ENCODE data around the gene BRD4. TPM values are rescaled to one million over a fixed set of nuclear protein-coding genes. Genes with fewer than 3 reads are reported as not detected.
A peak's percentile ranks its signal among the peaks of the same experiment; 100 is the strongest.

BRD4 gene
- total RNA-seq, 4 donors from 2014 or later: 64.8 to 83.2 (median 73.9) TPM

- H3K36me3 ChIP-seq: peaks cover 0 to 64% of the 10 kb centered on the region in 2 donors
- DNase-seq (no peak), ATAC-seq (no peak)
- H3K27ac ChIP-seq: peak overlapping the region; percentile 53 to 63 (median 58)
- no peaks in the 10 kb centered on the region for H3K9me3 ChIP-seq
- TF ChIP-seq CTCF (IDR thresholded peaks at IDR 0.05 in 4 of 5, conservative IDR thresholded peaks at IDR 0.05 in 1 of 5) (no peak), POLR2A (IDR thresholded peaks at IDR 0.05) (no peak)
- intact Hi-C loops (cut with DNase I; ENCODE audit: low total_unique reads) (no loop called here), in situ Hi-C loops (cut with MboI; ENCODE audit: low sequenced_read_pairs in 4 of 4) (no loop called here)
- H3K4me3 ChIP-seq: no peak overlapping the region
- H3K4me1 ChIP-seq: peaks cover 0 to 6% of the 10 kb centered on the region in 2 donors
- H3K27me3 ChIP-seq: no peaks in the 10 kb centered on the region
These were observed 92.9 kb downstream of the BRD4 start for GRCh38 chr19:15239337-15239949.

GRCh38 chr19:15238639-15239155, 93.6 kb downstream of the BRD4 start:
- no peak for TF ChIP-seq CTCF (IDR thresholded peaks at IDR 0.05 in 4 of 5, conservative IDR thresholded peaks at IDR 0.05 in 1 of 5)
- no peak for TF ChIP-seq POLR2A (IDR thresholded peaks at IDR 0.05)
- ATAC-seq (no peak), DNase-seq (no peak)
- Histone ChIP-seq H3K4me3 (no peak overlapping the region), H3K9me3 (no peaks in the 10 kb centered on the region), H3K27me3 (no peaks in the 10 kb centered on the region), H3K4me1 (peaks cover 0 to 6% of the 10 kb centered on the region in 2 donors), H3K27ac (peak overlapping the region; percentile 53 to 63 (median 58)), H3K36me3 (peaks cover 0 to 57% of the 10 kb centered on the region in 2 donors)
- in situ Hi-C loops (cut with MboI; ENCODE audit: low sequenced_read_pairs in 4 of 4): no loop called here
- intact Hi-C loops (cut with DNase I; ENCODE audit: low total_unique reads): no loop called here

GRCh38 chr19:15237759-15238638, 94.3 kb downstream of the BRD4 start:
- in situ Hi-C loops (cut with MboI; ENCODE audit: low sequenced_read_pairs in 4 of 4) (no loop called here), intact Hi-C loops (cut with DNase I; ENCODE audit: low total_unique reads) (no loop called here)
- no peak overlapping the region for H3K4me3 ChIP-seq
- peak overlapping the region; percentile 53 to 63 (median 58) for H3K27ac ChIP-seq
- H3K4me1 ChIP-seq: peaks cover 0 to 6% of the 10 kb centered on the region in 2 donors
- TF ChIP-seq CTCF (IDR thresholded peaks at IDR 0.05 in 4 of 5, conservative IDR thresholded peaks at IDR 0.05 in 1 of 5) (no peak), POLR2A (IDR thresholded peaks at IDR 0.05) (no peak)
- H3K36me3 ChIP-seq: peaks cover 0 to 51% of the 10 kb centered on the region in 2 donors
- H3K9me3 ChIP-seq: no peaks in the 10 kb centered on the region
- DNase-seq: no peak
- ATAC-seq: no peak
- H3K27me3 ChIP-seq: no peaks in the 10 kb centered on the region

GRCh38 chr19:15236886-15237285, 95.5 kb downstream of the BRD4 start:
- in situ Hi-C loops (cut with MboI; ENCODE audit: low sequenced_read_pairs in 4 of 4): no loop called here
- H3K36me3 ChIP-seq: peaks cover 0 to 51% of the 10 kb centered on the region in 2 donors
- intact Hi-C loops (cut with DNase I; ENCODE audit: low total_unique reads): no loop called here
- H3K4me3 ChIP-seq: no peak overlapping the region
- no peaks in the 10 kb centered on the region for H3K9me3 ChIP-seq
- no peak for ATAC-seq
- peaks cover 0 to 6% of the 10 kb centered on the region in 2 donors for H3K4me1 ChIP-seq
- DNase-seq: no peak
- TF ChIP-seq POLR2A (IDR thresholded peaks at IDR 0.05) (no peak), CTCF (IDR thresholded peaks at IDR 0.05 in 4 of 5, conservative IDR thresholded peaks at IDR 0.05 in 1 of 5) (no peak)
- peaks cover 8% of the 10 kb centered on the region in 3 donors for H3K27me3 ChIP-seq
- no peak overlapping the region for H3K27ac ChIP-seq

Measured in gastrocnemius medialis (tissue), 4 donors.